ENCODE results near the gene MICOS13. TPM values are rescaled to one million over a fixed set of nuclear protein-coding genes. Genes with fewer than 3 reads are reported as not detected.

MICOS13 gene
- total RNA-seq, 1 donor from 2014 or later = 61.0 TPM

- H3K4me3 Mint-ChIP-seq (ENCODE audit: unreplicated experiment) = no peak overlapping the region
- H3K27me3 Mint-ChIP-seq (ENCODE audit: low read depth) = no peaks in the 10 kb centered on the region
- DNase-seq (ENCODE audit: low spot score) = no peak
- no peaks in the 10 kb centered on the region for H3K9me3 Mint-ChIP-seq (ENCODE audit: low read depth)
- H3K36me3 Mint-ChIP-seq (ENCODE audit: low read depth) = peaks cover 21% of the 10 kb centered on the region
- no peak for TF ChIP-seq CTCF (IDR thresholded peaks at IDR 0.05)
- H3K27ac Mint-ChIP-seq (ENCODE audit: unreplicated experiment) = no peak overlapping the region
- H3K4me1 Mint-ChIP-seq (ENCODE audit: low read depth) = peaks cover 52% of the 10 kb centered on the region
Measured at GRCh38 chr19:5628461-5628860, 51.9 kb downstream of the MICOS13 start.

Other genes with a start within 250 kb of the MICOS13 start
- not detected in 3 replicates for gene ZNRF4, start 225.1 kb downstream of the MICOS13 start, total RNA-seq
- gene TINCR, start 112.6 kb downstream of the MICOS13 start, total RNA-seq = 1.7 to 17.0 TPM (median 2.0 TPM) in 3 replicates
- gene SAFB2, start 57.7 kb downstream of the MICOS13 start, total RNA-seq = 48.2 to 62.7 TPM (median 49.2 TPM) in 3 replicates
- gene SAFB, start 57.4 kb downstream of the MICOS13 start, total RNA-seq = 56.6 to 77.1 TPM (median 58.3 TPM) in 3 replicates
- gene HSD11B1L, start 511 bp upstream of the MICOS13 start, total RNA-seq = 7.2 to 9.9 TPM (median 9.9 TPM) in 3 replicates
- 537 to 578 TPM (median 548 TPM) in 3 replicates for gene RPL36, start 9.8 kb upstream of the MICOS13 start, total RNA-seq
- 59.1 to 116 TPM (median 116 TPM) in 3 replicates for gene LONP1, start 39.6 kb upstream of the MICOS13 start, total RNA-seq
- not detected in 3 replicates for gene CATSPERD, start 40.1 kb upstream of the MICOS13 start, total RNA-seq
- 1.2 to 1.4 TPM (median 1.3 TPM) in 3 replicates for gene PRR22, start 104.2 kb upstream of the MICOS13 start, total RNA-seq
- gene DUS3L, start 110.6 kb upstream of the MICOS13 start, total RNA-seq = 14.8 to 19.4 TPM (median 18.4 TPM) in 3 replicates
- 0.54 to 0.77 TPM in 2 of 3 replicates, not detected in the other for gene NRTN, start 124.6 kb upstream of the MICOS13 start, total RNA-seq
- not detected in 3 replicates for gene FUT6, start 159.2 kb upstream of the MICOS13 start, total RNA-seq
- not detected in 3 replicates for gene FUT3, start 170.9 kb upstream of the MICOS13 start, total RNA-seq
- not detected in 3 replicates for gene FUT5, start 190.0 kb upstream of the MICOS13 start, total RNA-seq
- gene NDUFA11, start 223.3 kb upstream of the MICOS13 start, total RNA-seq = 202 to 224 TPM (median 204 TPM) in 3 replicates
- gene VMAC, start 224.4 kb upstream of the MICOS13 start, total RNA-seq = 5.6 to 6.5 TPM (median 6.1 TPM) in 3 replicates
- gene CAPS, start 233.7 kb upstream of the MICOS13 start, total RNA-seq = 7.2 to 11.9 TPM (median 10.5 TPM) in 3 replicates

Data from chondrocyte (in vitro differentiated cells).